Stimulated activated CD8-positive, alpha-beta memory T cell treated with anti-CD3 and anti-CD28 coated beads, Interleukin-4, amount 100 ng/mL, for 1 hour (primary cell): Measurements from ENCODE around the gene HTT.
"Not testable (repeated sequence)": the region's sequence is repeated elsewhere in the genome, so short reads cannot be mapped to it uniquely, and the experiment has no call there.

Experiments used
- DNase-seq, 2 donors: peaks; one replicate each; pipeline ENCODE4 v3.0.0-alpha.2; 2020; ENCODE audit warnings: low read depth in 2 of 2, low spot score in 1 of 2

HTT gene

DNA sequence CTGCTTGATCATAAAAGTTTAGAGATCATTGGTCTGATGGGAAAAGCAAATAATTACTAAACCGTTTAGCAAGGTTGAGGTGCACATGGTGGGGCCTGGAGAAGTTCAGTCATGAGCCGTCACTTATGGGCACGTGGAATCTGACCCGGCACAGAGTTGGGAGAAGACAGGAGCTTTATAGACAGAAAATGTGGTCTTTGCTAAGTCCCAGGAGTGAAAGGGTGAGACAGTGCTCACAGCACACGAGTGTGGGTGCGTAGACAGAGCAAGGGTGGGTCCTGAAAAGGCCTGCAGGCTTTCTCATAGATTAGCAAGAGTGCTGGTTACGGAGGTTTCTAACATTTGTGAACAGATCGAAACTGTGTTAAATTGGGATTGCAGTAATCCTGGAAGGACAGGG is 43.8 kb downstream of the HTT start:
- DNase-seq = no peak

- DNase-seq = no peak
Observed at GRCh38 chr4:3119464-3119863, 45.0 kb downstream of the HTT start.

DNA sequence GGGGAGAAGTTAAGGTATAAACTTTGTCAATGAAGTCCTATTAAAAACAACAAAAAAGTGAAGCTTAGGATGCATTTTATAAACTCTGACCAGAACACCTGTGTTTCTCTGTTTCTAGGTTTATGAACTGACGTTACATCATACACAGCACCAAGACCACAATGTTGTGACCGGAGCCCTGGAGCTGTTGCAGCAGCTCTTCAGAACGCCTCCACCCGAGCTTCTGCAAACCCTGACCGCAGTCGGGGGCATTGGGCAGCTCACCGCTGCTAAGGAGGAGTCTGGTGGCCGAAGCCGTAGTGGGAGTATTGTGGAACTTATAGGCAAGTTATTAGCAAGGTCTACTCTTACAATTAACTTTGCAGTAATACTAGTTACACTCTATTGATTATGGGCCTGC is 46.6 kb downstream of the HTT start:
- no peak for DNase-seq

DNA sequence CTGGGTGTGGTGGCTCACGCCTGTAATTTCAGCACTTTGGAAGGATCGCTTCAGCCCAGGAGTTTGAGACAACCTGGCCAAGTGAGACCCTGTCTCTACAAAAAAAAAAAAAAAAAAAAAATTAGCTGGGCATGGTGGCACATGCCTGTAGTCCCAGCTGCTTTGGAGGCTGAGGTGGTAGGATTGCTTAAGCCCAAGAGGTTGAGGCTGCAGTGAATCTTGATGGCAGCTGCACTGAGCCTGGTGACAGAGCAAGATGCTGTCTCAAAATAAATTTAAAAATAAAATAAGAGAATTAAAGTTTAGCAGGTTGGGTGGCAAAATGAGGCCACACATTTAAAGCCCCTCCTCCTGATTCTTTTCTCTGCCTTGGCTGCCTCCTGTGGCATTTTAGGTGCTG is 47.1 kb downstream of the HTT start:
- no peak for DNase-seq

GRCh38 chr4:3122081-3122563 is 47.6 kb downstream of the HTT start:
- DNase-seq = no peak

DNA sequence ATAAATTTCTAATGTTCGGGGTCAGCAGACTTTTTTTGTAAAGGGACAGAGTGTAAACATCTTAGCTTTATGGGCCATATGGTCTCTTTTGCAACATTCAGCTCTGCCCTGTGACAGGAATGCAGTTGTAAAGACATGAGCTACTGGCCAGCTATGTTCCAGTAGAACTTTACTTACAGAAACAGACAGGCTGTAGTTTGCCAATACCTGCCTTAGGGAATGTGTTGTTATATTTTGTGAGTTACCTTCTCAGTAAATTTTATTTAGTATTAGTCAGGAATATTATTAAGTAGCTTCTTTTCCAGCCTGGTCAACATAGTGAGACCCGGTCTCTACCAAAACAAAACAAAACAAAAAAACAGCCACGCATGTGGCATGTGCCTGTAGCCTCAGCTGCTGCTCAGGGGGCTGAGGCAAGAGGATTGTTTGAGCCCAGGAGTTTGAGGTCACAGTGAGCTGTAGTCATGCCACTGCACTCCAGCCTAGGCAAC is 48.7 kb downstream of the HTT start:
- no peak for DNase-seq

DNA sequence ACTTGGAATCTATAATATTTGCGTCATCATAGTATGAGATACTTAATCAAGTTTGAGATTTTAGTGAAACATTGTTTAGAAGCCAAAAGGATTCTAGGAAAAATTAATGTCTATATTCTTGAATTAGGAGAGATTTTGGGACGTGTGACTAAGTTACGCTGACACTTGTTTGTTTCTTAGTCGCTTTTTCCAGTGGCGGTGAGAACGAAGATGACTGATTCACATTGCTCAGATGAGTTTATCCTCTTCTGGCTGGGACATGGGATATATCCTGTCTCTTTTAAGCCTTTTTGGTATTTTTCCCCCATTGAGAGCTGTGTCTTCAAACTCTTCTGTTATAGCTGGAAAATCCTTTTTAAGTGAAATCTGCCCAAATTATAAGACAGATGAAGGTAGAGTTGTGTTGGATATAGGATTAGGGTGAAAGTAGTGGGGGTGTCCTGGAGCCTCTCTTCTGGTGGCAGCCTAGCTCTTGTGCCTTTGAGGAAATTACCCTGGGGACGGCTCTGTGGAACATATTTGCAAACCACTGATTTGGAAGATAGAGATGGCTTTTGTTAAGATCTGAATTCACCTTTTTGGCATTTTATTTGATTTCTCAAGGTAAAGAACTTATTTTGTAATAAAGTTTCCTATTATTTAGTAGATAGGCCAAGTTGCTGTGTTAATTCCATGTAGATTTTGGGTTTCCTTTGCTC is 49.7 kb downstream of the HTT start:
- no peak for DNase-seq

DNA sequence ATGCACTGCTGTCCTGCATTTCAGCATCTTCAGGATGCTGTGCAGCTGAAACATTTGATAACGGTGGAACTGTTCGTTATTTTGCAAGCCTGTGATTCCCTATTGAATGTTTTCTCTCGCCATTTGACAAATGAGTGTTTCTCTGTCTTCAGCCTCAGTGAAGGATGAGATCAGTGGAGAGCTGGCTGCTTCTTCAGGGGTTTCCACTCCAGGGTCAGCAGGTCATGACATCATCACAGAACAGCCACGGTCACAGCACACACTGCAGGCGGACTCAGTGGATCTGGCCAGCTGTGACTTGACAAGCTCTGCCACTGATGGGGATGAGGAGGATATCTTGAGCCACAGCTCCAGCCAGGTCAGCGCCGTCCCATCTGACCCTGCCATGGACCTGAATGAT is 52.6 kb downstream of the HTT start:
- no peak for DNase-seq

DNA sequence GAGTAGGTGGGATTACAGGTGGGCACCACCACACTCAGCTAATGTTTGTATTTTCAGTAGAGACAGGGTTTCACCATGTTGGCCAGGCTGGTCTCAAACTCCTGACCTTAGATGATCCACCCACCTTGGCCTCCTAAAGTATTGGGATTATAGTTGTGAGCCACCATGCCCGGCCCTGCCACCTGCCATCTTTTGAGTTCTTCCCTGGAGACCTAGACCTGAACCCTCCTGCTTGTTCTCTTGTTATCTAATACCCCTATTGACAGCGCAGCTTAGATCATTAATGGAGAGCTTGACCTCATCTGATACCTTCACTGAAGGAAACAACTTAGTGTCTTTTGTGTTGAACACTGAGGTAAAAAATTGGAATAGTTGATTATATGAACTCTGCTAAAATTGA is 53.6 kb downstream of the HTT start:
- no peak for DNase-seq

DNA sequence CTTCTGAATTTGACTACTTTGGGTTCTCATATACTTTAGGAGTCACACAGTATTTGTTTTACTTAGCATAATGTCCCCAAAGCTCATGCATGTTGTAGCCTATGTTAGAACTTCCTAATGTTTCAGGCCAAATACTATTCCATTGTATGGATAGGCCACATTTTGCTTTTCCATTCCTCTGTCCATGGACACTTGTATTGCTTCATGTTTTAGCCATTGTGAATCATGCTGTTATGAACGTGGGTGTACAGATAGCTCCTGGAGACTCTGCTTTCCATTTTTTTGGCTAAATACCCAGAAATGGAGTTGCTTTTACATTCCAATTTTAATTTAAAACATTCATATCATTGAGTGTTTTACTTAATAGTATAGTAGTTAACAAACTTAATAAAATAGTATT is 54.5 kb downstream of the HTT start:
- DNase-seq = no peak

GRCh38 chr4:3130201-3130600 is 55.7 kb downstream of the HTT start:
- no peak for DNase-seq

DNA sequence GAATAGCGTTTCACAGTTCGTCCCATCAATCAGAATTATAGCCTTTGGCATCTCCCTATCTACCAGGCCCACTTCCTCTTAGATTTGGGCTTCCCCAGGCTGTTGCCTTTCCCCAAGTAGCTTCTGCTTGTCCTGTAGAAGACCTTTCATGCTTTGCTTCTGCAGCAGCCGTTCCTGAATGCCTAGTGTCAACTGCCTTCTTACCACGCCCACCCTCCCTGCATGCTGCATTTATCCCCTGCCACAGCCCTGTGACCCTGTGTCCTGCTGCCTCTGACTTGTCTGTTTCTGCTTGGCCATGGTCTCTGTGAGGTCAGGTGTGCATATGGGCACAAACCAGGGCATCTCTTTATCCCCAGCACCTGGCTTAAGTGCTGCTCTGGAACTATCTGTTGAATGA is 56.3 kb downstream of the HTT start:
- DNase-seq = no peak

GRCh38 chr4:3134201-3134600 is 59.7 kb downstream of the HTT start:
- no peak for DNase-seq

GRCh38 chr4:3135155-3136011 is 60.9 kb downstream of the HTT start:
- DNase-seq = no peak

DNA sequence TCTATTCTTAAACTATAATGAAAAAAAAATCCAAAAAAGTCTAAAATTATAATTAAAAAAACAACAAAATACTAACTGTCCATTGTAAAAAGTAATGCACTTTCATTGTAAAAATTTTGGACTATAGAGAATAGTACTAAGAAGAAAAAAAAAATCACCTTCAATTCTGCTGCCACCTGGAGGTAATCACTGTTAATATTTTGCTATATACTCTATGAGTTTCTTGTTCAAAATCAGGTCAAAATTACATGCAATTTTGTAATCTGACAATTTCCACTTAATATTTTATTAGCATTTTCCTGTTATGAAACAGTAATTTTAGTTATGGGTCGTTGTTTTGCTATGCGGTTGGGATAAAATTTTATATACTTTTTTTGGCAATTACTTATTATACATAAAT is 62.0 kb downstream of the HTT start:
- DNase-seq = no peak

GRCh38 chr4:3137908-3138307 is 63.4 kb downstream of the HTT start:
- DNase-seq = no peak

GRCh38 chr4:3145234-3145924 is 70.9 kb downstream of the HTT start:
- DNase-seq = no peak

DNA sequence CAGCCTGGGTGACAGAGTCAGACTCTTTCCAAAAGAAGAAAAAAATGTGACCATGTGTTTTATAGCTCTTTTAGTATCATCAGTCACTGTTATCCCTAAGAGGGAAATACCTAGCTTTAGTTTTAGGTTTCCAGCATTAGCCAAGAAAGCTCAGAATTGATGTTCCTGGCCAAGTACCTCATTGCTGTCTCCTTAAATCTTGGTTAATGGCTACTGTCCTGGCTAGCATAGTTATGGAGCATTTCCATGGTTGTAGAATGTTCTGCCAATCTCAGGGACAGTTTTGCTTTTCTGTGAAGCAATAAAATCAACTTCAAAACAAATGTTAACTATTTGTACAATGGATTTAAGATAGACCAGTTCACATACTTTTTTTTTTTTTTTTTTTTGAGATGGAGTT is 74.4 kb downstream of the HTT start:
- no peak for DNase-seq

GRCh38 chr4:3151238-3151637 is 76.8 kb downstream of the HTT start:
- DNase-seq = not testable (repeated sequence)

- DNase-seq = no peak
Observed at GRCh38 chr4:3157366-3157765, 82.9 kb downstream of the HTT start.

DNA sequence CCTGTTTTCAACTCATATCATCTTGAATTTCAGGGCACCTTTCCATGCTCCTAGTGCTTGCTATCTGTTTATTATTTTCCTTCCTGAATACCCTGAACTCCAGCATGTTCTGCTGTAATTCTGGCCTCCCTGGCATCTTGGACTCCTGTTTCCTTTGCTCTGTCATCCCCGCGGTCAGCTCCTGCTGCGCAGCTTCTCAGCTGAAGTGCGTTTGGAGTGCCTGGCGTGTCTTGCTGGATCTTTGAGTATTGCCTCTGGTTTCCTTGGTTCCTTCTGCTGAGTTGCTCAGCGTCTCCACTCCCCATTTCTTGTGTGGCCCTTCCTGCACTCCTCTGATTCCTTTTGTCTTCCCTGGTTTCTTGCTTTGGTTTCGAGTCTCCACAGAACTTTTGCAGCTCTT is 84.4 kb downstream of the HTT start:
- no peak for DNase-seq

- no peak for DNase-seq
Observed at GRCh38 chr4:3160438-3160837, 86.0 kb downstream of the HTT start.
